ENCODE data around the gene KCTD11.
"Not testable (repeated sequence)": the region's sequence is repeated elsewhere in the genome, so short reads cannot be mapped to it uniquely, and the experiment has no call there.

The KCTD11 gene

DNA sequence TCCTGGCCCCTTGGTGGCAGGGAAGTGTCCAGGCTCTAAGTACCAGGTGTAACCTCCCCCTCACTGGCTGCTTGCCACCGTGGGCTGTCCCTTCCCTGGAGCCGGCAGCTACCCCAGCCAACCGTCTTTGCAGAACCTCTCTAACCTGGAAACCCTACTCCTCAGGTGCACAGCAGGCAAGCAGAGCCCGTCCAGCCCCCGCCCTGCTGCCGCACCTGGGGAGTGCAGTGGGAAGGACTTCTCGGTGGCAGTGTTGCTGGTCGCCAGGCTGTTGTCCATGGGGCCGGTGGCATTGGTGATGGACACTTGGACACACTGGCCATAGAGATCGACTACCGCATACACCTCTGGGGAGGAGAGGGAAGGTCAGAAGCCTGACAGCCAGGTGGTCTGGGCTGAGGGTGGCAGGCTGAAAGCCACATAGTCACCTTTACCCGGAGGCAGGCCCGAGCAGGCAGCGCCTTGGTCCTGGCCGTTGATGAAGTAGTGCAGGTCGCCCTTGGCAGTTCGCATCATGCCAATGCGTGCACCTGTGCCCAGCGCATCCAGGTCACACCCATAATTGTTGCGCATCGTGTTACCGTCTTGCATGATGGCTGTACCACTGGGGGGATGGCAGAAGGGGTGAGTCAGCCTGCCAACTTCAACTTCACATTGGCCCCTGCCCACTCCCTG, 29.3 kb upstream of the KCTD11 start:
- no peak for DNase-seq (ENCODE audit: low spot score)

- peak; percentile 88 for DNase-seq (ENCODE audit: low spot score)
Measured at GRCh38 chr17:7323731-7324437, 28.1 kb upstream of the KCTD11 start.

- DNase-seq (ENCODE audit: low spot score), result no peak
Measured at GRCh38 chr17:7324438-7324779, 27.6 kb upstream of the KCTD11 start.

DNA sequence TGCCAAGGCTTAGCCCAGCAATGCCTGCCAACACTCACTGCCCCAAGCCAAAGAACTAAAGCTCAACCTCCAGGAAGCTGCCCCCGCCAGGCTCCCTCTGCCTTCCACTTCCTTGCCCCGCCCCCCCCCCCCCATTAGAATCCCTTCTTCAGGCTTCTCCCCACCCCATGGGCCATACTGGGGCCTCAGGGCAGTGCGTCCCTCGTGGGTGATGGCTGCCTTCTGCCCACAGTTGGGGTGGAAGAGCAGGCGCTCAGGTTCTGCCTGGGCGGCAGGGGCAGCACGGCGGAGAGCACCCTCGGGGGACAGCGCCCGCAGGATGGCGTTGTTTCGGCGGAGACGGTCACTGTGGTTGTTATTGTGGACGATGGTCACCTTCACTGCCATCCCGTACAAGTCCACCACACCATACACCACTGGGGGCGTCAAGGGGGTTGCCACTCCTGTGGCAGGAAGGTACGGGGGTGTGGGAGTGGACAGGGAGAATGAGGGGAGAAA, 26.9 kb upstream of the KCTD11 start:
- DNase-seq (ENCODE audit: low spot score), result no peak

GRCh38 chr17:7326186-7326585, 25.8 kb upstream of the KCTD11 start:
- DNase-seq (ENCODE audit: low spot score), result no peak

DNA sequence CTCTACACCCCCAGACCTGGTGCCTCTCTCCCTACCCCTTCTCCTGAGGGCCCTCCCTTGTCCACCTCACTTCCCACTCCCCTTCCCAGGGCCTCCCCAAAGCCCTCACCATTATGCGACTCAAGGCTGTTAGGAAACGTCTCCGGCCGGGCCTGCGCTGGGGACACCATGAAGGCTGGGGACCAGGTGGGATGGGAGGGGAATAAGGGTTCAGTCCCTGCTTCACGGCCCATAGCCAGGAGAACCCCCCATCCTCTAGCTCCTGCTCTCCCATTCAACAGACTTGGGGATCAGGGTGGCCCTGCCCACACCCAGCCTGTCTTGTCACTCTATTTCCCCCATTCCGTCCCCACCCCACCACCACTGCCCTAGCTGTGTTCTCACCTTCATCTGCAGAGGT, 24.9 kb upstream of the KCTD11 start:
- no peak for DNase-seq (ENCODE audit: low spot score)

GRCh38 chr17:7327501-7327900, 24.5 kb upstream of the KCTD11 start:
- no peak for DNase-seq (ENCODE audit: low spot score)

GRCh38 chr17:7328009-7328408, 24.0 kb upstream of the KCTD11 start:
- no peak for DNase-seq (ENCODE audit: low spot score)

DNA sequence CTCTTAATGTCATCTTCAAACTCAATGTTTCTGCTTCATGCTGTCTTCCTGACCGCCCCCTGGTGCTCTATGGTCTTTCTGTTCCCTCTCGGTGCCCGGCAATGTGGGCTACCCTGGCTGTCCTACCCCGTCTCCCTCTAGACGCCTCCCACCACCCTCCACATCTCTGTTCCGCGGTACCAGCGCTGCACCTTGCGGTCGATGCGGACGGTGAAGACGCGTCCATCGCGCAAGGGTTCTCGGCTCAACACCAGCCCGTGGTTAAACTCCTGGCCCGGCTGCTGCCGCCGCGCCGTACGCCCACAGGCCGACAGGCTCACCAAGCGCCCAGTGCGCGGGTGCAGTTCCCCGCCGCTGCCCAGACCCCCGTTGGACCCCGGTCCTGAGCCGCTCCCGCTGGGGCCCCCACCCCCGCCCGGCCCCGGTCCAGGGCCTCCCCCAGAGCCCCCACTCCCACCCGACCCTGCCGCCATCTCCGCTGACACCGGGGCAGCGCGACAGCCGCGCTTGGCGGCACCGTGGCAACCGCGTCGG, 23.1 kb upstream of the KCTD11 start, which contains the start of gene NEURL4:
Gene NEURL4, minus strand, starts transcription at position 496 of the 534 bp plus-strand sequence. Its CDS starts 23 bp downstream, at position 473.
- DNase-seq (ENCODE audit: low spot score), result no peak

- DNase-seq (ENCODE audit: low spot score), result peak; percentile 100
Measured at GRCh38 chr17:7329374-7329996, 22.5 kb upstream of the KCTD11 start.

- peak; percentile 95 for DNase-seq (ENCODE audit: low spot score)
Measured at GRCh38 chr17:7329997-7330637, 21.8 kb upstream of the KCTD11 start.

GRCh38 chr17:7330638-7331015, 21.3 kb upstream of the KCTD11 start:
- no peak for DNase-seq (ENCODE audit: low spot score)

DNA sequence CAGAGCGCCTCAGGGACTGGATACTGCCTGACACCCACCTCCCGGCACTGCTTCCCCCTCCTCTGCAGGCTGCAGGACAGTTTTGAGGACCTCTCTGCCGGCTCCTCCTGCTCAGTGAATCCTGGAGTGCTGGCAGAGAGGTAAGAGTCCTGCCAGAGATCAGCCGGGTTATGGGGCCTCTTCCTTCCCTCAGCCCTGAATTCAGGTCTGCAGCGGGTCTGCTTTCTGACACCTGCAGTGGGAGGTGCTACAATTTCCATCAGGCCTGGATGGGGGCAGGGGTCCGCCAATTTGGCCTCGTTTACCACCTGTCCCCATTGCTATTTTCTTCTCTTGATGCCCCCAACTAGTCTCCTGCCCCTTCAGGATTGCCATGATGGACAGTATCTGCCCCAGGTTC, 19.9 kb upstream of the KCTD11 start:
- DNase-seq (ENCODE audit: low spot score), result no peak

- not testable (repeated sequence) for DNase-seq (ENCODE audit: low spot score)
Measured at GRCh38 chr17:7332600-7333069, 19.3 kb upstream of the KCTD11 start.

DNA sequence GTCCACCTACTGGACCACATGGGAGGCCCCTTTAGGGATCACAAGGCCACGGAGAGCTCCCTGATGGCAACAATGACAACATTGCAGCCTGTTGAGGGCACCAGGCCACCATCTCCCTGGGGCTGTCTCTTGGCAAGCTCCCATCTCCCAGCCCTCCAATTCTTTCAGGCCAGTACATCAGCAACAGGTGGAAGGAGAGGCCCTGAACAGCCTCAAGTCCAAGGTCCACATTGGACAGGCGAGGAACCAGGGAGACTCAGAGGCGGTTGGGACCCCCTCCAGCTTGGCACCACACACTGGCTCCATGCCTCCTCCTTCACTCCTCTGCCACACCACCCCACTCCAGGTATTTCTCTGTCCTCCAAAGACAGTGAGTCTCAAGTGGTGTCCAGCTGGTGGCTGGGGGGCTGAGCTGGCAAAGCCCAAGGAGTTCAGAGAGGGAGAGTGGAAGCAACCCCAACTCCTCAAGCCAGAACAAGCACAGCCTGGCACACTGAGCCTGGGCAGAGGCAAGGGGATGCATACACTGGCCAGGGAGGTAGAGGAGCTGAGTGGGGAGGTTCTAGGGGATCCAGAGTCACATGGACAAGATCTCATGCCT, 16.9 kb upstream of the KCTD11 start:
- no peak for DNase-seq (ENCODE audit: low spot score)

- not testable (repeated sequence) for DNase-seq (ENCODE audit: low spot score)
Measured at GRCh38 chr17:7335765-7336164, 16.2 kb upstream of the KCTD11 start.

- no peak for DNase-seq (ENCODE audit: low spot score)
Measured at GRCh38 chr17:7336240-7337175, 15.5 kb upstream of the KCTD11 start, which contains the start of gene ACAP1. ACAP1 (plus strand) TSS chr17:7336529; CDS start chr17:7336735, 206 bp downstream.

- not testable (repeated sequence) for DNase-seq (ENCODE audit: low spot score)
Measured at GRCh38 chr17:7337600-7337999, 14.4 kb upstream of the KCTD11 start.

GRCh38 chr17:7340179-7340578, 11.8 kb upstream of the KCTD11 start:
- no peak for DNase-seq (ENCODE audit: low spot score)

DNA sequence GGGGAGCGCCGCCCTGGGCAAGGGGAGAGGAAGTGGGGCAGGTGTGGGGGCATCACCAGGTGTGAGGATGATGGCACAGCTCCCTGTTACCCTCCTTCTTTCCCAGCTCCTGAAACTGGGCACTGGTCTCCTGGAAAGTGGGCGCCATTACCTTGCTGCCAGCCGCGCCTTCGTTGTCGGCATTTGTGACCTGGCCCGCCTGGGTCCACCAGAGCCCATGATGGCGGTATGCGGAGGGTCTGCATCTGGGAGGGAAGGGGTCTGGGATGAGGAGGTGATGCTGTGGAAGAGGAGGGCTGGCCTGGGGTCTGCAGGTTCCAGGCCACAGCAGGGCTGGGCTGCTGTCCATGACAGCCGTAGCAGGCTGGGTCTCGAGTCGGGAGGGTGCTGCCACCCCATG, 10.1 kb upstream of the KCTD11 start:
- DNase-seq (ENCODE audit: low spot score), result no peak

DNA sequence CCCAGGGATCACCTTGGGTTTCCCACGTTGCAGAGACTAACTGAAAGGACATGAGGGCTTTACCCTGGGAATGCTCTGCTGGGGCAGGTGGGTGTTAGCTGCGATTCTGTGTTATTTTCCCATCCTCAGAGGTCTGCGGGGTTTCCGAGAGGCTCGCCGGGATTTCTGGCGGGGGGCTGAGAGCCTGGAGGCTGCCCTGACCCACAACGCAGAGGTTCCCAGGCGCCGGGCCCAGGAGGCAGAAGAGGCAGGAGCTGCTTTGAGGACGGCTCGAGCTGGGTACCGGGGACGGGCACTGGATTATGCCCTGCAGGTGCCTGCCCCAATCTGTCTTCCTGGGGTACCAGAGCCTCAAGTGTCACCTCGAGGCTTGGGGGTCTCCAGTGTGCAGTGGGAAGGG, 8.7 kb upstream of the KCTD11 start:
- no peak for DNase-seq (ENCODE audit: low spot score)

Measured in ecto neural progenitor cell (in vitro differentiated cells).